Caco-2 (cell line): ENCODE results near the gene APMAP. TPM values are rescaled to one million over a fixed set of nuclear protein-coding genes. Genes with fewer than 3 reads are reported as not detected.

Source experiments
- BruUV-seq: library from RNA; stranded (reverse); fragments of 400-500 nt; replicated peaks from 2 replicates; lab custom pipeline; 2021; lab: Mats Ljungman, UMichigan
- CTCF ChIA-PET: fragments of 300-600 bp; sonication (Branson Sonifier 250); formaldehyde crosslinking; loops from one replicate; lab custom pipeline; 2022; ENCODE audit warnings: antibody characterized with exemption; lab: Charles Lee
- POLR2A ChIA-PET: fragments of 300-600 bp; sonication (Branson Sonifier 250); formaldehyde crosslinking; loops from one replicate; lab custom pipeline; 2022; ENCODE audit warnings: antibody characterized with exemption; lab: Charles Lee
- DNase-seq, 2 experiments: peaks; one replicate each; pipeline versions ENCODE4 v3.0.0 to v3.0.0-alpha.2; 2020 to 2022
- H3K27me3 ChIP-seq: replicated peaks from 2 replicates; pipeline ENCODE4 v1.6.0; 2011; ENCODE audit warnings: low read length; ENCODE audit not compliant: control insufficient read depth, insufficient read depth
- H3K36me3 ChIP-seq: 2 replicates; pipeline ENCODE4 v1.5.1; 2011; ENCODE audit warnings: low read length; ENCODE audit not compliant: control insufficient read depth, insufficient read depth
- H3K4me1 ChIP-seq: fragments of 250-450 bp; sonication (Bioruptor Pico); 2 replicates; pipeline ENCODE4 v1.5.1; 2020; ENCODE audit warnings: mild to moderate bottlenecking
- H3K4me3 ChIP-seq: 2 replicates; pipeline ENCODE4 v1.5.1; 2011; ENCODE audit warnings: low read depth, mild to moderate bottlenecking, control low read depth, low read length
- H3K9me3 ChIP-seq: fragments of 250-450 bp; sonication (Bioruptor Pico); 2 replicates; pipeline ENCODE4 v1.5.1; 2020; ENCODE audit warnings: mild to moderate bottlenecking, moderate library complexity
- H3K27ac Mint-ChIP-seq: one replicate; pipeline ENCODE4 v1.8.0; 2022; ENCODE audit warnings: mixed read lengths; ENCODE audit not compliant: unreplicated experiment
- H3K27me3 Mint-ChIP-seq: one replicate; pipeline ENCODE4 v1.8.0; 2022; ENCODE audit warnings: mixed read lengths; ENCODE audit not compliant: insufficient read depth, unreplicated experiment
- H3K36me3 Mint-ChIP-seq: one replicate; pipeline ENCODE4 v1.8.0; 2022; ENCODE audit warnings: mild to moderate bottlenecking, mixed read lengths; ENCODE audit not compliant: insufficient read depth, unreplicated experiment
- H3K4me1 Mint-ChIP-seq: one replicate; pipeline ENCODE4 v1.8.0; 2022; ENCODE audit warnings: low read depth, mixed read lengths; ENCODE audit not compliant: unreplicated experiment
- H3K4me3 Mint-ChIP-seq: one replicate; pipeline ENCODE4 v1.8.0; 2022; ENCODE audit warnings: mild to moderate bottlenecking, moderate library complexity, mixed read lengths; ENCODE audit not compliant: unreplicated experiment
- H3K9me3 Mint-ChIP-seq: one replicate; pipeline ENCODE4 v1.8.0; 2022; ENCODE audit warnings: mixed read lengths; ENCODE audit not compliant: unreplicated experiment
- CTCF ChIP-seq, 2 experiments: fragments of 200-600 bp in 1 of 2; IDR thresholded peaks; 1 replicate in 1 of 2; 2 replicates in 1 of 2; pipeline versions ENCODE4 v1.5.1 to v1.8.0; 2011 to 2022; ENCODE audit warnings: antibody characterized with exemption in 1 of 2, control low read depth in 1 of 2, inconsistent platforms in 1 of 2, low read depth in 1 of 2, low read length in 1 of 2, mild to moderate bottlenecking in 1 of 2, moderate library complexity in 1 of 2; ENCODE audit not compliant: insufficient read depth in 1 of 2, severe bottlenecking in 1 of 2, unreplicated experiment in 1 of 2
- intact Hi-C: fragments of 100-400 bp; cut with micrococcal nuclease; formaldehyde crosslinking; loops from one replicate; pipeline ENCODE4 v1.10.0; 2022; ENCODE audit not compliant: unreplicated experiment
- total RNA-seq: library from RNA; stranded (reverse); gene quantifications from 2 replicates; pipeline ENCODE4 v1.2.3, GENCODE V29; 2022

The APMAP gene
- total RNA-seq, 1 experiment from 2014 or later: 138 TPM

GRCh38 chr20:25024171-25024570, 31.6 kb upstream of the APMAP start:
- no peak for TF ChIP-seq CTCF (IDR thresholded peaks at IDR 0.05; ENCODE audit: insufficient read depth in 1 of 2, low read depth in 1 of 2, low read length in 1 of 2, severe bottlenecking in 1 of 2, unreplicated experiment in 1 of 2)
- CTCF ChIA-PET: interaction anchor here (0.6 kb wide), 1 partner anchor 41 kb away, joined by 4 read pairs; no protein-coding TSS in a partner anchor
- Mint-ChIP-seq H3K4me1 (no peaks in the 10 kb centered on the region), H3K4me3 (no peak overlapping the region), H3K9me3 (no peaks in the 10 kb centered on the region), H3K27ac (no peak overlapping the region), H3K36me3 (peaks cover 32% of the 10 kb centered on the region), H3K27me3 (no peaks in the 10 kb centered on the region)
- intact Hi-C loops: no loop called here
- no peak overlapping the region for H3K4me3 ChIP-seq
- peak in 1 of 2 experiments; percentile 21 for DNase-seq
- POLR2A ChIA-PET: no interaction called here
- no peaks in the 10 kb centered on the region for H3K9me3 ChIP-seq
- no TSS peak for BruUV-seq
- H3K4me1 ChIP-seq: peaks cover under 1% of the 10 kb centered on the region
- H3K27me3 ChIP-seq: no peaks in the 10 kb centered on the region
- H3K36me3 ChIP-seq: no peaks in the 10 kb centered on the region; the same call in 1 of the 2 replicates

GRCh38 chr20:25023356-25023755, 30.8 kb upstream of the APMAP start:
- H3K27ac Mint-ChIP-seq: no peak overlapping the region

GRCh38 chr20:25022680-25023079, 30.1 kb upstream of the APMAP start:
- peak in 1 of 2 experiments; percentile 26 for DNase-seq
- H3K9me3 Mint-ChIP-seq: no peaks in the 10 kb centered on the region
- intact Hi-C loops: no loop called here
- no peaks in the 10 kb centered on the region for H3K27me3 Mint-ChIP-seq
- H3K4me1 Mint-ChIP-seq: peaks cover 14% of the 10 kb centered on the region
- H3K4me3 ChIP-seq: no peak overlapping the region
- no peak overlapping the region for H3K4me3 Mint-ChIP-seq
- H3K27ac Mint-ChIP-seq: no peak overlapping the region
- ChIA-PET CTCF (no interaction called here), POLR2A (no interaction called here)
- H3K36me3 ChIP-seq: peaks cover 1% of the 10 kb centered on the region
- H3K4me1 ChIP-seq: peaks cover 16% of the 10 kb centered on the region
- no peaks in the 10 kb centered on the region for H3K27me3 ChIP-seq
- H3K9me3 ChIP-seq: no peaks in the 10 kb centered on the region
- peaks cover 28% of the 10 kb centered on the region for H3K36me3 Mint-ChIP-seq
- no peak for TF ChIP-seq CTCF (IDR thresholded peaks at IDR 0.05; ENCODE audit: insufficient read depth in 1 of 2, low read depth in 1 of 2, low read length in 1 of 2, severe bottlenecking in 1 of 2, unreplicated experiment in 1 of 2)
- BruUV-seq: no TSS peak

More at GRCh38 chr20:25023356-25023755, 30.8 kb upstream of the APMAP start:
- peak in 1 of 2 experiments; percentile 19 for DNase-seq
- Mint-ChIP-seq H3K4me1 (peaks cover 7% of the 10 kb centered on the region), H3K36me3 (peaks cover 33% of the 10 kb centered on the region), H3K4me3 (no peak overlapping the region), H3K9me3 (no peaks in the 10 kb centered on the region), H3K27me3 (no peaks in the 10 kb centered on the region)
- intact Hi-C loops: no loop called here
- ChIA-PET POLR2A (no interaction called here), CTCF (no interaction called here)
- H3K4me1 ChIP-seq: peaks cover 9% of the 10 kb centered on the region
- H3K27me3 ChIP-seq: no peaks in the 10 kb centered on the region
- no peaks in the 10 kb centered on the region for H3K9me3 ChIP-seq
- no peaks in the 10 kb centered on the region; the same call in 1 of the 2 replicates for H3K36me3 ChIP-seq
- no peak overlapping the region for H3K4me3 ChIP-seq
- no TSS peak for BruUV-seq
- no peak for TF ChIP-seq CTCF (IDR thresholded peaks at IDR 0.05; ENCODE audit: insufficient read depth in 1 of 2, low read depth in 1 of 2, low read length in 1 of 2, severe bottlenecking in 1 of 2, unreplicated experiment in 1 of 2)
